Activated CD4-positive, alpha-beta T cell treated with anti-CD3 and anti-CD28 coated beads, Interleukin-10, Interleukin-2, amounts not matched to agents 100 ng/mL and 50 ng/mL, durations not matched to agents 16 hours and 8 hours (primary cell): ENCODE measurements around the gene DLST.

Experiments used
- DNase-seq: peaks from one replicate; pipeline ENCODE4 v3.0.0-alpha.2; 2020

Gene DLST

GRCh38 chr14:74897642-74898041 lies 15.9 kb downstream of the DLST start:
- no peak for DNase-seq

GRCh38 chr14:74898083-74898482 lies 16.4 kb downstream of the DLST start:
- DNase-seq, result no peak

- no peak for DNase-seq
Measured at GRCh38 chr14:74898694-74899093, 17.0 kb downstream of the DLST start.

GRCh38 chr14:74902941-74903705 lies 21.4 kb downstream of the DLST start:
- no peak for DNase-seq

- DNase-seq, result no peak
Measured at GRCh38 chr14:74904635-74905503, 23.2 kb downstream of the DLST start.

- DNase-seq, result peak; percentile 74
Measured at GRCh38 chr14:74905595-74906142, 24.0 kb downstream of the DLST start.

- no peak for DNase-seq
Measured at GRCh38 chr14:74906925-74907521, 25.3 kb downstream of the DLST start.

- DNase-seq, result no peak
Measured at GRCh38 chr14:74907744-74908143, 26.0 kb downstream of the DLST start.

GRCh38 chr14:74908861-74909341 lies 27.2 kb downstream of the DLST start:
- no peak for DNase-seq

- DNase-seq, result no peak
Measured at GRCh38 chr14:74909501-74909900, 27.8 kb downstream of the DLST start.

- DNase-seq, result no peak
Measured at GRCh38 chr14:74909911-74910310, 28.2 kb downstream of the DLST start.

- no peak for DNase-seq
Measured at GRCh38 chr14:74910556-74910955, 28.8 kb downstream of the DLST start.

- no peak for DNase-seq
Measured at GRCh38 chr14:74911221-74911620, 29.5 kb downstream of the DLST start.

- DNase-seq, result no peak
Measured at GRCh38 chr14:74911704-74912103, 30.0 kb downstream of the DLST start.

GRCh38 chr14:74912111-74912510 lies 30.4 kb downstream of the DLST start:
- DNase-seq, result no peak

GRCh38 chr14:74912801-74913200 lies 31.1 kb downstream of the DLST start:
- DNase-seq, result no peak

- DNase-seq, result no peak
Measured at GRCh38 chr14:74913393-74913910, 31.7 kb downstream of the DLST start.

GRCh38 chr14:74913986-74914573 lies 32.4 kb downstream of the DLST start:
- peak; percentile 17 for DNase-seq

GRCh38 chr14:74915426-74915825 lies 33.7 kb downstream of the DLST start:
- DNase-seq, result no peak

- no peak for DNase-seq
Measured at GRCh38 chr14:74915826-74916225, 34.1 kb downstream of the DLST start.

- DNase-seq, result no peak
Measured at GRCh38 chr14:74917178-74917543, 35.4 kb downstream of the DLST start.

GRCh38 chr14:74917646-74918081 lies 35.9 kb downstream of the DLST start:
- no peak for DNase-seq

GRCh38 chr14:74918380-74918779 lies 36.7 kb downstream of the DLST start:
- no peak for DNase-seq
